HCT116 (cell line): ENCODE results near the gene LRRC15. TPM values are rescaled to one million over a fixed set of nuclear protein-coding genes. Genes with fewer than 3 reads are reported as not detected.

Experiments used
- ATAC-seq: fragments of 200-7000 bp; cut with Tn5 transposase; 2 replicates; pipeline ENCODE4 v1.9.1; 2020; ENCODE audit warnings: mild to moderate bottlenecking, moderate library complexity
- BruUV-seq: library from RNA; stranded (reverse); fragments of 400-500 nt; replicated peaks from 2 replicates; lab custom pipeline; 2021; lab: Mats Ljungman, UMichigan
- CTCF ChIA-PET: fragments of 300-600 bp; sonication (Branson Sonifier 250); formaldehyde crosslinking; loops from one replicate; lab custom pipeline; 2021; ENCODE audit warnings: antibody characterized with exemption; lab: Charles Lee
- POLR2A ChIA-PET: fragments of 300-600, 350-600 bp; sonication (Branson Sonifier 250); formaldehyde crosslinking; loops from one replicate; lab custom pipeline; 2021; ENCODE audit warnings: antibody characterized with exemption; lab: Charles Lee
- RAD21 ChIA-PET, 2 experiments: fragments of 300-600 bp; sonication (Branson Sonifier 250); formaldehyde crosslinking; loops; one replicate each; lab custom pipeline; 2023; ENCODE audit warnings: low total read pairs in 2 of 2; ENCODE audit not compliant: uncharacterized antibody in 2 of 2, unreplicated experiment in 2 of 2, low non-redundant PET in 1 of 2; lab: Charles Lee
- DNase-seq: peaks from one replicate; pipeline ENCODE4 v3.0.0-alpha.2; 2010; ENCODE audit warnings: low read depth, low spot score
- H2AFZ ChIP-seq: fragments of 200-600 bp; shearing (Covaris generic), sonication (generic); 2 replicates; pipeline ENCODE4 v1.6.1; 2017; ENCODE audit warnings: low read depth, mixed run types, mixed read lengths, antibody characterized with exemption, low read length; ENCODE audit not compliant: poor library complexity, severe bottlenecking
- H3K27ac ChIP-seq: 2 replicates; pipeline ENCODE4 v1.5.1; 2012; ENCODE audit warnings: low read depth, low read length
- H3K27me3 ChIP-seq: fragments of 200-600 bp; sonication (generic); 2 replicates; pipeline ENCODE4 v1.6.1; 2016; ENCODE audit warnings: mixed run types, low read length, mixed read lengths; ENCODE audit not compliant: insufficient read depth
- H3K36me3 ChIP-seq, 2 experiments: fragments of 200-500 bp in 1 of 2; fragments of 200-600 bp in 1 of 2; sonication (Bioruptor generic) in 1 of 2; sonication (generic) in 1 of 2; 2 replicates each; pipeline versions ENCODE4 v1.5.1 to v1.6.1; 2014 to 2016; ENCODE audit warnings: low read length in 2 of 2, inconsistent platforms in 1 of 2, mixed read lengths in 1 of 2, mixed run types in 1 of 2; ENCODE audit not compliant: insufficient read depth in 2 of 2, control insufficient read depth in 1 of 2
- H3K4me1 ChIP-seq, 2 experiments: fragments of 200-600 bp in 1 of 2; sonication (generic) in 1 of 2; 2 replicates each; pipeline versions ENCODE4 v1.5.1 to v1.6.1; 2012 to 2017; ENCODE audit warnings: low read length in 2 of 2, inconsistent platforms in 1 of 2, mild to moderate bottlenecking in 1 of 2, mixed read lengths in 1 of 2, mixed run types in 1 of 2, moderate library complexity in 1 of 2; ENCODE audit not compliant: insufficient read depth in 2 of 2, control insufficient read depth in 1 of 2
- H3K4me2 ChIP-seq: fragments of 200-600 bp; sonication (generic); 2 replicates; pipeline ENCODE4 v1.6.1; 2017; ENCODE audit warnings: mixed run types, low read length, mixed read lengths
- H3K4me3 ChIP-seq, 2 experiments: fragments of 200-600 bp in 1 of 2; sonication (generic) in 1 of 2; replicated peaks in 1 of 2; 2 replicates each; pipeline ENCODE4 v1.5.1; 2011 to 2016; ENCODE audit warnings: low read length in 2 of 2, control low read depth in 1 of 2, low read depth in 1 of 2, mild to moderate bottlenecking in 1 of 2, mixed read lengths in 1 of 2, mixed run types in 1 of 2
- H3K79me2 ChIP-seq: fragments of 200-600 bp; sonication (generic); 2 replicates; pipeline ENCODE4 v1.6.1; 2017; ENCODE audit warnings: mild to moderate bottlenecking, mixed run types, low read length, moderate library complexity, mixed read lengths; ENCODE audit not compliant: insufficient read depth
- H3K9ac ChIP-seq: fragments of 200-600 bp; sonication (generic); 2 replicates; pipeline ENCODE4 v1.6.1; 2016; ENCODE audit warnings: low read length, mixed read lengths
- H3K9me2 ChIP-seq: fragments of 200-600 bp; sonication (generic), shearing (Covaris generic); 2 replicates; pipeline ENCODE4 v1.6.1; 2017; ENCODE audit warnings: mixed run types, mild to moderate bottlenecking, moderate library complexity; ENCODE audit not compliant: insufficient read depth
- H3K9me3 ChIP-seq, 2 experiments: fragments of 200-500 bp in 1 of 2; fragments of 200-600 bp in 1 of 2; sonication (Bioruptor generic) in 1 of 2; sonication (generic) in 1 of 2; 2 replicates each; pipeline ENCODE4 v1.6.1; 2014 to 2017; ENCODE audit warnings: low read length in 2 of 2, mixed read lengths in 2 of 2, inconsistent platforms in 1 of 2, low read depth in 1 of 2, mild to moderate bottlenecking in 1 of 2, mixed run types in 1 of 2, moderate library complexity in 1 of 2; ENCODE audit not compliant: control insufficient read depth in 1 of 2, insufficient read depth in 1 of 2
- H4K20me1 ChIP-seq: fragments of 200-600 bp; sonication (generic), shearing (Covaris generic); 2 replicates; pipeline ENCODE4 v1.6.1; 2017; ENCODE audit warnings: mixed run types, mild to moderate bottlenecking, moderate library complexity; ENCODE audit not compliant: insufficient read depth
- CEBPB ChIP-seq: IDR thresholded peaks from 2 replicates; pipeline ENCODE4 v1.6.1; 2012; ENCODE audit warnings: low read depth
- EGR1 ChIP-seq: IDR thresholded peaks from 2 replicates; pipeline ENCODE4 v1.6.1; 2012; ENCODE audit warnings: low read depth
- ELF1 ChIP-seq: IDR thresholded peaks from 2 replicates; pipeline ENCODE4 v1.6.1; 2012; ENCODE audit warnings: low read depth, borderline replicate concordance
- EZH2 ChIP-seq: fragments of 200-600 bp; sonication (generic); IDR thresholded peaks from 2 replicates; pipeline ENCODE4 v1.6.1; 2017; ENCODE audit warnings: antibody characterized with exemption, mixed run types
- EZH2phosphoT487 ChIP-seq: fragments of 200-600 bp; IDR thresholded peaks from 2 replicates; pipeline ENCODE4 v1.6.1; 2018; ENCODE audit warnings: antibody characterized with exemption, borderline replicate concordance
- JUND ChIP-seq: IDR thresholded peaks from 2 replicates; pipeline ENCODE4 v1.6.1; 2012
- POLR2A ChIP-seq: IDR thresholded peaks from 2 replicates; pipeline ENCODE4 v1.7.0; 2011; ENCODE audit warnings: borderline replicate concordance; ENCODE audit not compliant: insufficient read depth, insufficient read length; ENCODE audit errors: extremely low read depth
- POLR2AphosphoS5 ChIP-seq: IDR thresholded peaks from 2 replicates; pipeline ENCODE4 v1.6.1; 2011; ENCODE audit warnings: mild to moderate bottlenecking, low read depth, low read length, moderate library complexity
- RAD21 ChIP-seq: IDR thresholded peaks from 2 replicates; pipeline ENCODE4 v1.6.1; 2012; ENCODE audit warnings: low read depth, mild to moderate bottlenecking
- SIN3A ChIP-seq: IDR thresholded peaks from 2 replicates; pipeline ENCODE4 v1.6.1; 2012; ENCODE audit warnings: low read depth
- SP1 ChIP-seq: IDR thresholded peaks from 2 replicates; pipeline ENCODE4 v1.6.1; 2012; ENCODE audit warnings: low read depth
- TCF7L2 ChIP-seq: IDR thresholded peaks from 2 replicates; pipeline ENCODE4 v1.7.0; 2011; ENCODE audit warnings: borderline replicate concordance, inconsistent platforms; ENCODE audit not compliant: insufficient read depth, insufficient read length; ENCODE audit errors: extremely low read depth
- YY1 ChIP-seq: IDR thresholded peaks from 2 replicates; pipeline ENCODE4 v1.6.1; 2011; ENCODE audit warnings: low read length, low read depth, moderate library complexity, mild to moderate bottlenecking; ENCODE audit not compliant: insufficient replicate concordance; ENCODE audit errors: extremely low read depth
- ZFX ChIP-seq: fragments of 450-650 bp; IDR thresholded peaks from 2 replicates; pipeline ENCODE4 v1.6.1; 2017
- ZNF274 ChIP-seq: fragments of 200-500 bp; sonication (Bioruptor generic); IDR thresholded peaks from 2 replicates; pipeline ENCODE4 v1.6.1; 2014; ENCODE audit warnings: mild to moderate bottlenecking, low read depth, low read length, inconsistent platforms
- intact Hi-C: fragments of 100-400 bp; cut with micrococcal nuclease; formaldehyde crosslinking; loops from 2 replicates; pipeline ENCODE4 v1.10.0; 2022
- total RNA-seq: library from RNA; stranded (reverse); gene quantifications from one replicate; pipeline ENCODE4 v1.2.1, GENCODE V29; 2021; ENCODE audit not compliant: unreplicated experiment
- TF ChIP-seq, protein P1 (sequence below): IDR thresholded peaks from 2 replicates; pipeline ENCODE4 v1.6.1; 2012
- TF ChIP-seq, protein P2 (sequence below), 3 experiments: fragments of 200-600 bp in 1 of 3; sonication (generic) in 1 of 3; IDR thresholded peaks in 2 of 3; conservative IDR thresholded peaks in 1 of 3; 2 replicates each; pipeline ENCODE4 v1.5.1; 2012 to 2017; ENCODE audit warnings: low read depth in 2 of 3, low read length in 2 of 3, antibody characterized with exemption in 1 of 3, borderline replicate concordance in 1 of 3, control low read depth in 1 of 3, mild to moderate bottlenecking in 1 of 3, mixed read lengths in 1 of 3, mixed run types in 1 of 3, moderate library complexity in 1 of 3; ENCODE audit not compliant: insufficient read depth in 1 of 3

Gene LRRC15
- total RNA-seq, 1 experiment from 2014 or later, result not detected

DNA sequence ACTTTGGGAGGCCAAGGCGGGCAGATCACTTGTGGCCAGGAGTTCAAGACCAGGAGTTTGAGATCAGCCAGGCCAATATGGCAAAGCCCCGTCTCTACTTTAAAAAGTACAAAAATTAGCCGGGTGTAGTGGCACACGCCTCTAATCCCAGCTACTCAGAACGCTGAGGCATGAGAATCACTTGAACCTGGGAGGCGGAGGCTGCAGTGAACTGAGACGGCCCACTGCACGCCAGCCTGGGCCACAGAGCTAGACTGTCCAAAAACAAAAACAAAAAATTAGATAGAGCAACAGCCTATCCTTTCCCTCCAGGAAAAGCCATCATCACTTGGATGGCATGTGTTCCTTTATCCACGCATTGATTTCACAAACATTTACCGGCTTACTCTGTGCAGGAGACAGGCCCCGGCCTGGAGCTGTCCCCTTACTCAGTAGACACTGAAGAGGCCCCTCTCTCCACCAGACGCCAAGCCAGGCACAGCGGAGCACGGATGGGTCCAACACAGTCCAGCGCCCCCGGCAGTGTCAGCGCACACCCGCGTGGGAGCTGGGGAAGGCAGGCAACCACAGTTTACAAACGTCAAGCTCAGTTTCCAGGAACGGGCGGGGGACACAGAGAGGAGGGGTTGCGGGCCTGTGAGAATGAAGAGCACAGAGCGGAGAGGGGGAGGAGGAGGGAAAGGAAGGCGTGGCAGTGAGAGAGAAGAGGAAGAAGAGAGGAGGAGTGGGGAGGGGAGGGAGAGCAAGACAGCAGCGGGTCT is 26.4 kb upstream of the LRRC15 start:
- ATAC-seq, result no peak
- no peak overlapping the region for H3K4me2 ChIP-seq

More for the DNA sequence above, 26.4 kb upstream of the LRRC15 start:
- Histone ChIP-seq H3K27ac (no peak overlapping the region), H3K4me3 (no peak overlapping the region), H4K20me1 (no peaks in the 10 kb centered on the region), H3K4me1 (no peaks in the 10 kb centered on the region), H3K79me2 (no peaks in the 10 kb centered on the region), H3K9me3 (peaks cover 0 to 5% of the 10 kb centered on the region in 2 experiments; a peak in 2 of 4 replicates), H3K27me3 (no peaks in the 10 kb centered on the region), H3K9ac (no peak overlapping the region), H2AFZ (no peak overlapping the region), H3K36me3 (no peaks in the 10 kb centered on the region), H3K9me2 (no peaks in the 10 kb centered on the region)
- DNase-seq, result no peak
- no TSS peak for BruUV-seq
- ChIA-PET POLR2A (no interaction called here), RAD21 (no interaction called here), CTCF (interaction anchor here (1.4 kb wide), 1 partner anchor 52 kb away, joined by 7 read pairs; no protein-coding TSS in a partner anchor)
- intact Hi-C loops, result no loop called here
- TF ChIP-seq TCF7L2, result no peak
- TF ChIP-seq, protein P1, sequence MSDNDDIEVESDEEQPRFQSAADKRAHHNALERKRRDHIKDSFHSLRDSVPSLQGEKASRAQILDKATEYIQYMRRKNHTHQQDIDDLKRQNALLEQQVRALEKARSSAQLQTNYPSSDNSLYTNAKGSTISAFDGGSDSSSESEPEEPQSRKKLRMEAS, result no peak
- no peak for TF ChIP-seq EZH2
- TF ChIP-seq POLR2A, result no peak
- TF ChIP-seq YY1, result no peak
- TF ChIP-seq EZH2phosphoT487, result no peak
- TF ChIP-seq RAD21, result no peak
- no peak for TF ChIP-seq ZNF274
- TF ChIP-seq ELF1, result no peak
- no peak for TF ChIP-seq JUND
- no peak for TF ChIP-seq SP1
- TF ChIP-seq EGR1, result no peak
- no peak for TF ChIP-seq SIN3A
- no peak for TF ChIP-seq CEBPB
- TF ChIP-seq ZFX, result no peak
- TF ChIP-seq, protein P2, sequence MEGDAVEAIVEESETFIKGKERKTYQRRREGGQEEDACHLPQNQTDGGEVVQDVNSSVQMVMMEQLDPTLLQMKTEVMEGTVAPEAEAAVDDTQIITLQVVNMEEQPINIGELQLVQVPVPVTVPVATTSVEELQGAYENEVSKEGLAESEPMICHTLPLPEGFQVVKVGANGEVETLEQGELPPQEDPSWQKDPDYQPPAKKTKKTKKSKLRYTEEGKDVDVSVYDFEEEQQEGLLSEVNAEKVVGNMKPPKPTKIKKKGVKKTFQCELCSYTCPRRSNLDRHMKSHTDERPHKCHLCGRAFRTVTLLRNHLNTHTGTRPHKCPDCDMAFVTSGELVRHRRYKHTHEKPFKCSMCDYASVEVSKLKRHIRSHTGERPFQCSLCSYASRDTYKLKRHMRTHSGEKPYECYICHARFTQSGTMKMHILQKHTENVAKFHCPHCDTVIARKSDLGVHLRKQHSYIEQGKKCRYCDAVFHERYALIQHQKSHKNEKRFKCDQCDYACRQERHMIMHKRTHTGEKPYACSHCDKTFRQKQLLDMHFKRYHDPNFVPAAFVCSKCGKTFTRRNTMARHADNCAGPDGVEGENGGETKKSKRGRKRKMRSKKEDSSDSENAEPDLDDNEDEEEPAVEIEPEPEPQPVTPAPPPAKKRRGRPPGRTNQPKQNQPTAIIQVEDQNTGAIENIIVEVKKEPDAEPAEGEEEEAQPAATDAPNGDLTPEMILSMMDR (IDR thresholded peaks at IDR 0.05 in 2 of 3, conservative IDR thresholded peaks at IDR 0.05 in 1 of 3; ENCODE audit: borderline replicate concordance in 1 of 3, insufficient read depth in 1 of 3, low read depth in 2 of 3, low read length in 2 of 3), result no peak
- no peak for TF ChIP-seq POLR2AphosphoS5
